Neural cell (in vitro differentiated cells): Measurements from ENCODE around the gene KRT85.

ENCODE experiments used
- EP300 ChIP-seq: fragments of 450-650 bp; conservative IDR thresholded peaks from 2 replicates; pipeline ENCODE4 v1.6.1; 2014; ENCODE audit warnings: antibody characterized with exemption, mild to moderate bottlenecking, moderate library complexity; ENCODE audit not compliant: poor library complexity, severe bottlenecking
- TAF1 ChIP-seq: IDR thresholded peaks from 2 replicates; pipeline ENCODE4 v1.6.1; 2012; ENCODE audit warnings: low read depth
- TF ChIP-seq, protein P1 (sequence below): IDR thresholded peaks from 2 replicates; pipeline ENCODE4 v1.6.1; 2012; ENCODE audit warnings: borderline replicate concordance

DNA sequence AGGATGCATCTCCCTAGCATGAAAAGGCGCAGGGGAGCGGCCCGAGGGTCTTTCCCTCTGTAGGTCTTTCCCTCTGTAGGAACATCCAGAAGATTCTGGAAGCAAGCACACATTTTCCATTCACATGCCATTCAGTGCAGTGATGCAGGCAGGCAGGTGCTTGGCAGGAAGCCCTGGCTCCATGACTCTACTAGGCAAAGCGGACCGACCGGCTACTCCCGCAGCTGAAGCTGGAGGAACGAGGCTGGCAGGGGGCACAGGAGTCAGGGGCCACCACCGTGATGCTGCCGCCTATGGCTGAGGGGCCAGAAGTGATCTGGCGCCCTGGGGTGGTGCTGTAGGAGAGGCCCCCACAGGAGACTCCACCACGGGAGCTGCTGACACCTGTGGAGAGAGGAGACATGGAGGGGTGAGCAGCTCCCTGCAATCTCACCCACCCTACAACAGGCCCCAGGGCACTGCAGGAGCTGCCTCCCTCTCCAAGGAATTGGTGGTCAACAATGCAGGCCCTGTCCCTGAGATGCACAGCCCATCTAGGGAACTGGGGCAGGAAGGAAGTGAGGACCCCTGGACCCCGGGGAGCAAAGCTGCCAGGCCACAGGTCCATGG lies 6.5 kb downstream of the KRT85 start:
- no peak for TF ChIP-seq TAF1
- TF ChIP-seq, protein P1, sequence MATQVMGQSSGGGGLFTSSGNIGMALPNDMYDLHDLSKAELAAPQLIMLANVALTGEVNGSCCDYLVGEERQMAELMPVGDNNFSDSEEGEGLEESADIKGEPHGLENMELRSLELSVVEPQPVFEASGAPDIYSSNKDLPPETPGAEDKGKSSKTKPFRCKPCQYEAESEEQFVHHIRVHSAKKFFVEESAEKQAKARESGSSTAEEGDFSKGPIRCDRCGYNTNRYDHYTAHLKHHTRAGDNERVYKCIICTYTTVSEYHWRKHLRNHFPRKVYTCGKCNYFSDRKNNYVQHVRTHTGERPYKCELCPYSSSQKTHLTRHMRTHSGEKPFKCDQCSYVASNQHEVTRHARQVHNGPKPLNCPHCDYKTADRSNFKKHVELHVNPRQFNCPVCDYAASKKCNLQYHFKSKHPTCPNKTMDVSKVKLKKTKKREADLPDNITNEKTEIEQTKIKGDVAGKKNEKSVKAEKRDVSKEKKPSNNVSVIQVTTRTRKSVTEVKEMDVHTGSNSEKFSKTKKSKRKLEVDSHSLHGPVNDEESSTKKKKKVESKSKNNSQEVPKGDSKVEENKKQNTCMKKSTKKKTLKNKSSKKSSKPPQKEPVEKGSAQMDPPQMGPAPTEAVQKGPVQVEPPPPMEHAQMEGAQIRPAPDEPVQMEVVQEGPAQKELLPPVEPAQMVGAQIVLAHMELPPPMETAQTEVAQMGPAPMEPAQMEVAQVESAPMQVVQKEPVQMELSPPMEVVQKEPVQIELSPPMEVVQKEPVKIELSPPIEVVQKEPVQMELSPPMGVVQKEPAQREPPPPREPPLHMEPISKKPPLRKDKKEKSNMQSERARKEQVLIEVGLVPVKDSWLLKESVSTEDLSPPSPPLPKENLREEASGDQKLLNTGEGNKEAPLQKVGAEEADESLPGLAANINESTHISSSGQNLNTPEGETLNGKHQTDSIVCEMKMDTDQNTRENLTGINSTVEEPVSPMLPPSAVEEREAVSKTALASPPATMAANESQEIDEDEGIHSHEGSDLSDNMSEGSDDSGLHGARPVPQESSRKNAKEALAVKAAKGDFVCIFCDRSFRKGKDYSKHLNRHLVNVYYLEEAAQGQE: no peak
- TF ChIP-seq EP300: no peak
